Effector memory CD4-positive, alpha-beta T cell (primary cell): ENCODE measurements around the gene UNC80.

ENCODE experiments used
- DNase-seq, 3 donors: peaks; one replicate each; pipeline ENCODE4 v3.0.0-alpha.2; 2020
- H3K27ac ChIP-seq: 2 replicates; pipeline ENCODE4 v1.7.0; 2013; ENCODE audit warnings: mild to moderate bottlenecking, low read length, moderate library complexity; ENCODE audit not compliant: insufficient read depth, poor library complexity, severe bottlenecking
- H3K27me3 ChIP-seq: replicated peaks from 2 replicates; pipeline ENCODE4 v1.7.0; 2013; ENCODE audit warnings: mild to moderate bottlenecking, low read length; ENCODE audit not compliant: insufficient read depth, control insufficient read depth, poor library complexity, severe bottlenecking
- H3K36me3 ChIP-seq: 2 replicates; pipeline ENCODE4 v1.7.0; 2013; ENCODE audit warnings: mild to moderate bottlenecking, low read length, moderate library complexity; ENCODE audit not compliant: control insufficient read depth, insufficient read depth
- H3K4me1 ChIP-seq: 2 replicates; pipeline ENCODE4 v1.7.0; 2013; ENCODE audit warnings: low read length, mild to moderate bottlenecking; ENCODE audit not compliant: control insufficient read depth, insufficient read depth, poor library complexity, severe bottlenecking
- H3K4me3 ChIP-seq: 2 replicates; pipeline ENCODE4 v1.7.0; 2013; ENCODE audit warnings: low read length, low read depth, mild to moderate bottlenecking; ENCODE audit not compliant: insufficient read depth, poor library complexity, severe bottlenecking
- H3K9me3 ChIP-seq: 2 replicates; pipeline ENCODE4 v1.7.0; 2013; ENCODE audit warnings: mild to moderate bottlenecking, low read length, moderate library complexity; ENCODE audit not compliant: control insufficient read depth

UNC80 gene

GRCh38 chr2:209900638-209901037 lies 129.0 kb downstream of the UNC80 start:
- Histone ChIP-seq H3K36me3 (no peaks in the 10 kb centered on the region), H3K4me1 (no peaks in the 10 kb centered on the region), H3K4me3 (no peak overlapping the region), H3K27ac (no peak overlapping the region), H3K27me3 (no peaks in the 10 kb centered on the region), H3K9me3 (no peaks in the 10 kb centered on the region)
- no peak for DNase-seq

- Histone ChIP-seq H3K4me1 (no peaks in the 10 kb centered on the region), H3K27me3 (no peaks in the 10 kb centered on the region), H3K27ac (no peak overlapping the region), H3K4me3 (no peak overlapping the region), H3K36me3 (no peaks in the 10 kb centered on the region), H3K9me3 (no peaks in the 10 kb centered on the region)
- DNase-seq = no peak
Measured at GRCh38 chr2:209901172-209901571, 129.5 kb downstream of the UNC80 start.

GRCh38 chr2:209905691-209906090 lies 134.1 kb downstream of the UNC80 start:
- no peaks in the 10 kb centered on the region for H3K36me3 ChIP-seq
- H3K4me3 ChIP-seq = no peak overlapping the region
- no peak overlapping the region for H3K27ac ChIP-seq
- H3K9me3 ChIP-seq = no peaks in the 10 kb centered on the region
- no peak for DNase-seq
- H3K4me1 ChIP-seq = no peaks in the 10 kb centered on the region
- no peaks in the 10 kb centered on the region for H3K27me3 ChIP-seq

- Histone ChIP-seq H3K36me3 (no peaks in the 10 kb centered on the region), H3K4me1 (no peaks in the 10 kb centered on the region), H3K27ac (no peak overlapping the region), H3K9me3 (no peaks in the 10 kb centered on the region), H3K4me3 (no peak overlapping the region), H3K27me3 (no peaks in the 10 kb centered on the region)
- DNase-seq = no peak
Measured at GRCh38 chr2:209907746-209908145, 136.1 kb downstream of the UNC80 start.

- Histone ChIP-seq H3K27ac (no peak overlapping the region), H3K27me3 (no peaks in the 10 kb centered on the region), H3K9me3 (no peaks in the 10 kb centered on the region), H3K4me3 (no peak overlapping the region), H3K36me3 (no peaks in the 10 kb centered on the region), H3K4me1 (no peaks in the 10 kb centered on the region)
- DNase-seq = no peak
Measured at GRCh38 chr2:209908511-209908910, 136.9 kb downstream of the UNC80 start.

- Histone ChIP-seq H3K27me3 (no peaks in the 10 kb centered on the region), H3K4me3 (no peak overlapping the region), H3K4me1 (no peaks in the 10 kb centered on the region), H3K36me3 (no peaks in the 10 kb centered on the region), H3K27ac (no peak overlapping the region), H3K9me3 (no peaks in the 10 kb centered on the region)
- no peak for DNase-seq
Measured at GRCh38 chr2:209911486-209911885, 139.9 kb downstream of the UNC80 start.

- no peaks in the 10 kb centered on the region for H3K4me1 ChIP-seq
- H3K36me3 ChIP-seq = no peaks in the 10 kb centered on the region
- DNase-seq = no peak
- no peak overlapping the region for H3K27ac ChIP-seq
- no peaks in the 10 kb centered on the region for H3K27me3 ChIP-seq
- no peaks in the 10 kb centered on the region for H3K9me3 ChIP-seq
- no peak overlapping the region for H3K4me3 ChIP-seq
Measured at GRCh38 chr2:209913786-209914345, 142.2 kb downstream of the UNC80 start.

GRCh38 chr2:209917154-209917771 lies 145.6 kb downstream of the UNC80 start:
- Histone ChIP-seq H3K4me1 (no peaks in the 10 kb centered on the region), H3K27me3 (no peaks in the 10 kb centered on the region), H3K9me3 (no peaks in the 10 kb centered on the region), H3K27ac (no peak overlapping the region), H3K36me3 (no peaks in the 10 kb centered on the region), H3K4me3 (no peak overlapping the region)
- no peak for DNase-seq

GRCh38 chr2:209918251-209918650 lies 146.6 kb downstream of the UNC80 start:
- no peaks in the 10 kb centered on the region for H3K9me3 ChIP-seq
- H3K27ac ChIP-seq = no peak overlapping the region
- H3K27me3 ChIP-seq = no peaks in the 10 kb centered on the region
- H3K36me3 ChIP-seq = no peaks in the 10 kb centered on the region
- no peak for DNase-seq
- H3K4me1 ChIP-seq = no peaks in the 10 kb centered on the region
- no peak overlapping the region for H3K4me3 ChIP-seq

GRCh38 chr2:209922116-209922515 lies 150.5 kb downstream of the UNC80 start:
- Histone ChIP-seq H3K27me3 (no peaks in the 10 kb centered on the region), H3K9me3 (no peaks in the 10 kb centered on the region), H3K27ac (no peak overlapping the region), H3K4me1 (no peaks in the 10 kb centered on the region), H3K36me3 (no peaks in the 10 kb centered on the region), H3K4me3 (no peak overlapping the region)
- no peak for DNase-seq
